B cell (primary cell): ENCODE results near the gene ANKRD11. TPM values are rescaled to one million over a fixed set of nuclear protein-coding genes. Genes with fewer than 3 reads are reported as not detected.

Source experiments
- ATAC-seq: fragments of 200-7000 bp; cut with Tn5 transposase; one replicate; pipeline ENCODE4 v1.10.0; 2021; ENCODE audit warnings: low read depth, mild to moderate bottlenecking, moderate number of reproducible peaks, moderate library complexity
- CTCF ChIA-PET: fragments of 350-600 bp; sonication (Branson Sonifier 250); formaldehyde crosslinking; loops from one replicate; lab custom pipeline; 2021; ENCODE audit warnings: antibody characterized with exemption, inconsistent platforms; lab: Charles Lee
- POLR2A ChIA-PET: fragments of 350-600 bp; sonication (Branson Sonifier 250); formaldehyde crosslinking; loops from one replicate; lab custom pipeline; 2021; ENCODE audit warnings: antibody characterized with exemption; lab: Charles Lee
- DNase-seq: peaks from one replicate; pipeline ENCODE4 v3.0.0; 2013
- H2AFZ ChIP-seq: 2 replicates; pipeline ENCODE4 v1.6.1; 2012; ENCODE audit warnings: mild to moderate bottlenecking, low read depth, low read length; ENCODE audit not compliant: insufficient read depth, poor library complexity, severe bottlenecking
- H3K27ac ChIP-seq, 2 donors: 1 replicate in 1 of 2; 2 replicates in 1 of 2; pipeline ENCODE4 v1.5.1; 2012 to 2013; ENCODE audit warnings: low read length in 2 of 2, mild to moderate bottlenecking in 2 of 2, moderate library complexity in 1 of 2
- H3K27me3 ChIP-seq, 4 experiments: fragments of 200-600 bp in 1 of 4; sonication (generic) in 1 of 4; replicated peaks in 1 of 4; 1 replicate in 2 of 4; 2 replicates in 2 of 4; pipeline versions ENCODE4 v1.6.1 to v1.7.0; 2013 to 2016; ENCODE audit warnings: low read length in 3 of 4, mild to moderate bottlenecking in 2 of 4, mixed read lengths in 1 of 4, moderate library complexity in 1 of 4; ENCODE audit not compliant: insufficient read depth in 4 of 4, control insufficient read depth in 3 of 4; ENCODE audit errors: control extremely low read depth in 1 of 4
- H3K36me3 ChIP-seq, 2 experiments: replicated peaks in 1 of 2; 1 replicate in 1 of 2; 2 replicates in 1 of 2; pipeline versions ENCODE4 v1.6.1 to v1.7.1; 2013; ENCODE audit warnings: low read length in 1 of 2; ENCODE audit not compliant: insufficient read depth in 2 of 2, control insufficient read depth in 1 of 2; ENCODE audit errors: control extremely low read depth in 1 of 2, extremely low read depth in 1 of 2
- H3K4me1 ChIP-seq, 2 donors: fragments of 200-600 bp in 1 of 2; sonication (generic) in 1 of 2; 1 replicate in 1 of 2; 2 replicates in 1 of 2; pipeline versions ENCODE4 v1.5.1 to v1.6.1; 2013 to 2017; ENCODE audit warnings: low read length in 2 of 2; ENCODE audit not compliant: control insufficient read depth in 2 of 2, insufficient read depth in 2 of 2
- H3K4me2 ChIP-seq: replicated peaks from 2 replicates; pipeline ENCODE3; 2012; ENCODE audit warnings: mild to moderate bottlenecking, low read depth, low read length; ENCODE audit not compliant: poor library complexity, severe bottlenecking
- H3K4me3 ChIP-seq, 5 experiments: fragments of 200-600 bp in 1 of 5; sonication (generic) in 1 of 5; 1 replicate in 3 of 5; 2 replicates in 2 of 5; pipeline versions ENCODE4 v1.5.1 to v1.7.0; 2011 to 2016; ENCODE audit warnings: low read length in 4 of 5, mild to moderate bottlenecking in 4 of 5, low read depth in 2 of 5, control low read depth in 1 of 5, moderate library complexity in 1 of 5; ENCODE audit not compliant: insufficient read depth in 1 of 5; ENCODE audit errors: control extremely low read depth in 1 of 5, extremely low read depth in 1 of 5
- H3K79me2 ChIP-seq: fragments of 200-600 bp; sonication (generic); one replicate; pipeline ENCODE4 v1.6.0; 2016; ENCODE audit warnings: low read length; ENCODE audit not compliant: control insufficient read depth, insufficient read depth
- H3K9ac ChIP-seq: fragments of 200-600 bp; sonication (generic); 2 replicates; pipeline ENCODE4 v1.6.1; 2017; ENCODE audit warnings: mild to moderate bottlenecking, low read length, moderate library complexity
- H3K9me3 ChIP-seq, 3 donors: one replicate each; pipeline versions ENCODE4 v1.6.1 to v1.7.1; 2013; ENCODE audit warnings: low read length in 2 of 3; ENCODE audit not compliant: control insufficient read depth in 2 of 3, insufficient read depth in 1 of 3; ENCODE audit errors: control extremely low read depth in 1 of 3
- H4K20me1 ChIP-seq: 2 replicates; pipeline ENCODE4 v1.6.0; 2012; ENCODE audit warnings: mild to moderate bottlenecking, low read length; ENCODE audit not compliant: insufficient read depth, control insufficient read depth, poor library complexity, severe bottlenecking
- H3K27ac Mint-ChIP-seq: one replicate; pipeline ENCODE4 v1.8.0; 2021; ENCODE audit warnings: mixed read lengths
- H3K27me3 Mint-ChIP-seq: one replicate; pipeline ENCODE4 v1.8.0; 2021; ENCODE audit warnings: mixed read lengths
- H3K4me1 Mint-ChIP-seq: one replicate; pipeline ENCODE4 v1.8.0; 2021; ENCODE audit warnings: mixed read lengths
- H3K4me3 Mint-ChIP-seq: one replicate; pipeline ENCODE4 v1.8.0; 2021; ENCODE audit warnings: mixed read lengths
- H3K9me3 Mint-ChIP-seq: one replicate; pipeline ENCODE4 v1.8.0; 2022; ENCODE audit warnings: mixed read lengths; ENCODE audit not compliant: insufficient read depth
- EZH2 ChIP-seq: IDR thresholded peaks from 2 replicates; pipeline ENCODE4 v1.6.1; 2012; ENCODE audit warnings: borderline replicate concordance, low read depth, mild to moderate bottlenecking, moderate library complexity, low read length; ENCODE audit not compliant: insufficient read depth, poor library complexity, severe bottlenecking
- WGBS: methylation state at CpG from one replicate; pipeline ENCODE4 v1.1.5; 2013; ENCODE audit warnings: missing lambda C conversion rate; ENCODE audit not compliant: insufficient coverage; 5-methylcytosine and 5-hydroxymethylcytosine counted together
- intact Hi-C: fragments of 100-400 bp; cut with micrococcal nuclease; formaldehyde crosslinking; loops from one replicate; pipeline ENCODE4 v1.10.0; 2022
- polyA plus RNA-seq: library from polyadenylated mRNA; depleted of rRNA; stranded (reverse); fragments of >200 nt; gene quantifications from 2 replicates; pipeline ENCODE4 v1.2.3, GENCODE V29; 2012
- total RNA-seq, 2 donors: library from RNA; stranded (reverse); fragments of 120-200 nt in 1 of 2; gene quantifications; 1 replicate in 1 of 2; 2 replicates in 1 of 2; pipeline versions ENCODE4 v1.2.3 to v1.2.4, GENCODE V29; 2013 to 2022
- TF ChIP-seq, protein P1 (sequence below): fragments of 200-600 bp; IDR thresholded peaks from one replicate; pipeline ENCODE4 v1.8.0; 2022; ENCODE audit warnings: antibody characterized with exemption, mild to moderate bottlenecking

ANKRD11 gene
- total and polyA plus RNA-seq, 2 donors (not counting 1 experiment from before 2014, with no cell fraction given) = 67.9 to 314 TPM

- ChIA-PET POLR2A (no interaction called here), CTCF (no interaction called here)
- Mint-ChIP-seq H3K4me3 (no peak overlapping the region), H3K4me1 (peaks cover 11% of the 10 kb centered on the region), H3K27me3 (no peaks in the 10 kb centered on the region), H3K27ac (no peak overlapping the region), H3K9me3 (no peaks in the 10 kb centered on the region)
- Histone ChIP-seq H3K4me1 (no peaks in the 10 kb centered on the region), H3K9ac (no peak overlapping the region), H3K4me3 (no peak overlapping the region), H3K79me2 (peaks cover 78% of the 10 kb centered on the region), H3K27me3 (no peaks in the 10 kb centered on the region), H3K9me3 (no peaks in the 10 kb centered on the region), H3K27ac (no peak overlapping the region), H3K4me2 (no peak overlapping the region), H4K20me1 (peaks cover 100% of the 10 kb centered on the region), H2AFZ (no peak overlapping the region), H3K36me3 (peaks cover 0 to 30% of the 10 kb centered on the region in 2 experiments)
- DNase-seq (no peak), ATAC-seq (no peak)
- WGBS = 94% methylated on average over 11 of the region's 13 CpGs
- TF ChIP-seq EZH2 = no peak
- TF ChIP-seq, protein P1, sequence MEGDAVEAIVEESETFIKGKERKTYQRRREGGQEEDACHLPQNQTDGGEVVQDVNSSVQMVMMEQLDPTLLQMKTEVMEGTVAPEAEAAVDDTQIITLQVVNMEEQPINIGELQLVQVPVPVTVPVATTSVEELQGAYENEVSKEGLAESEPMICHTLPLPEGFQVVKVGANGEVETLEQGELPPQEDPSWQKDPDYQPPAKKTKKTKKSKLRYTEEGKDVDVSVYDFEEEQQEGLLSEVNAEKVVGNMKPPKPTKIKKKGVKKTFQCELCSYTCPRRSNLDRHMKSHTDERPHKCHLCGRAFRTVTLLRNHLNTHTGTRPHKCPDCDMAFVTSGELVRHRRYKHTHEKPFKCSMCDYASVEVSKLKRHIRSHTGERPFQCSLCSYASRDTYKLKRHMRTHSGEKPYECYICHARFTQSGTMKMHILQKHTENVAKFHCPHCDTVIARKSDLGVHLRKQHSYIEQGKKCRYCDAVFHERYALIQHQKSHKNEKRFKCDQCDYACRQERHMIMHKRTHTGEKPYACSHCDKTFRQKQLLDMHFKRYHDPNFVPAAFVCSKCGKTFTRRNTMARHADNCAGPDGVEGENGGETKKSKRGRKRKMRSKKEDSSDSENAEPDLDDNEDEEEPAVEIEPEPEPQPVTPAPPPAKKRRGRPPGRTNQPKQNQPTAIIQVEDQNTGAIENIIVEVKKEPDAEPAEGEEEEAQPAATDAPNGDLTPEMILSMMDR = no peak
- intact Hi-C loops = no loop called here
Measured at GRCh38 chr16:89294486-89294885, 195.9 kb downstream of the ANKRD11 start.

GRCh38 chr16:89293276-89294143 is 196.9 kb downstream of the ANKRD11 start:
- H3K27ac ChIP-seq = no peak overlapping the region
- Mint-ChIP-seq H3K9me3 (no peaks in the 10 kb centered on the region), H3K27ac (no peak overlapping the region), H3K4me3 (no peak overlapping the region), H3K27me3 (no peaks in the 10 kb centered on the region), H3K4me1 (peaks cover 11% of the 10 kb centered on the region)
- CTCF ChIA-PET = no interaction called here
- intact Hi-C loops = no loop called here
- H2AFZ ChIP-seq = no peak overlapping the region
- no peak overlapping the region for H3K4me2 ChIP-seq
- H4K20me1 ChIP-seq = peaks cover 100% of the 10 kb centered on the region
- TF ChIP-seq, protein P1 = no peak
- no peak for TF ChIP-seq EZH2
- H3K9me3 ChIP-seq = no peaks in the 10 kb centered on the region
- POLR2A ChIA-PET = interaction anchor here (0.6 kb wide), 1 partner anchor 46 kb away, joined by 4 read pairs; no protein-coding TSS in a partner anchor
- peaks cover 72% of the 10 kb centered on the region for H3K79me2 ChIP-seq
- no peak for ATAC-seq
- H3K27me3 ChIP-seq = no peaks in the 10 kb centered on the region
- no peaks in the 10 kb centered on the region for H3K4me1 ChIP-seq
- no peak overlapping the region for H3K4me3 ChIP-seq
- H3K36me3 ChIP-seq = peaks cover 0 to 34% of the 10 kb centered on the region in 2 experiments
- H3K9ac ChIP-seq = no peak overlapping the region
- WGBS = 97% methylated on average over 26 of the region's 28 CpGs
- DNase-seq = no peak
